PC-9 (cell line): Measurements from ENCODE around the gene RNF182. TPM values are rescaled to one million over a fixed set of nuclear protein-coding genes. Genes with fewer than 3 reads are reported as not detected.
A peak's percentile ranks its signal among the peaks of the same experiment; 100 is the strongest.

ENCODE experiments used
- BruUV-seq: library from RNA; stranded (reverse); fragments of 400-500 nt; replicated peaks from 2 replicates; lab custom pipeline; 2021; lab: Mats Ljungman, UMichigan
- CTCF ChIA-PET: fragments of 300-600 bp; sonication (Branson Sonifier 250); formaldehyde crosslinking; loops from one replicate; lab custom pipeline; 2022; ENCODE audit warnings: antibody characterized with exemption; lab: Charles Lee
- POLR2A ChIA-PET: fragments of 300-600 bp; sonication (Branson Sonifier 250); formaldehyde crosslinking; loops from one replicate; lab custom pipeline; 2022; ENCODE audit warnings: antibody characterized with exemption; ENCODE audit not compliant: unreplicated experiment; lab: Charles Lee
- DNase-seq, 2 experiments: peaks; one replicate each; pipeline versions ENCODE4 v3.0.0 to v3.0.0-alpha.2; 2015 to 2022; ENCODE audit warnings: mixed read lengths in 1 of 2
- H2AFZ ChIP-seq: fragments of 200-600 bp; sonication (generic); 2 replicates; pipeline ENCODE4 v1.8.1; 2017; ENCODE audit warnings: antibody characterized with exemption
- H3F3A ChIP-seq: fragments of 200-600 bp; sonication (generic); 2 replicates; pipeline ENCODE4 v1.8.1; 2017; ENCODE audit warnings: antibody characterized with exemption, mild to moderate bottlenecking, low read depth; ENCODE audit not compliant: insufficient read depth
- H3K27ac ChIP-seq: fragments of 200-600 bp; sonication (generic); 2 replicates; pipeline ENCODE4 v1.6.1; 2016; ENCODE audit warnings: mixed run types
- H3K27me3 ChIP-seq: fragments of 200-600 bp; sonication (generic); 2 replicates; pipeline ENCODE4 v1.6.1; 2016; ENCODE audit warnings: low read depth, mixed run types; ENCODE audit not compliant: insufficient read depth
- H3K36me3 ChIP-seq: fragments of 200-600 bp; sonication (generic); 2 replicates; pipeline ENCODE4 v1.6.1; 2016; ENCODE audit warnings: low read depth, mixed run types
- H3K4me1 ChIP-seq: fragments of 200-600 bp; sonication (generic); replicated peaks from 2 replicates; pipeline ENCODE4 v1.6.1; 2016; ENCODE audit warnings: mixed run types; ENCODE audit not compliant: insufficient read depth
- H3K4me2 ChIP-seq: fragments of 200-600 bp; sonication (generic); 2 replicates; pipeline ENCODE4 v1.6.1; 2017; ENCODE audit warnings: mixed run types
- H3K4me3 ChIP-seq: fragments of 200-600 bp; sonication (generic); 2 replicates; pipeline ENCODE4 v1.6.1; 2016; ENCODE audit warnings: mixed run types
- H3K79me2 ChIP-seq: fragments of 200-600 bp; sonication (generic); 2 replicates; pipeline ENCODE4 v1.6.1; 2017; ENCODE audit warnings: low read depth, mixed run types
- H3K9me2 ChIP-seq: fragments of 200-600 bp; sonication (generic); 2 replicates; pipeline ENCODE4 v1.8.1; 2017; ENCODE audit warnings: mild to moderate bottlenecking; ENCODE audit not compliant: insufficient read depth
- H3K9me3 ChIP-seq: fragments of 200-600 bp; sonication (generic); 2 replicates; pipeline ENCODE4 v1.8.1; 2016; ENCODE audit warnings: low read depth; ENCODE audit not compliant: insufficient read depth
- H4K20me1 ChIP-seq: fragments of 200-600 bp; sonication (generic); 2 replicates; pipeline ENCODE4 v1.8.1; 2017; ENCODE audit not compliant: insufficient read depth
- EZH2 ChIP-seq: fragments of 200-600 bp; sonication (generic); IDR thresholded peaks from 2 replicates; pipeline ENCODE4 v1.8.0; 2017; ENCODE audit warnings: antibody characterized with exemption, low read depth
- intact Hi-C: fragments of 100-400 bp; cut with micrococcal nuclease; formaldehyde crosslinking; loops from one replicate; pipeline ENCODE4 v1.10.0; 2022; ENCODE audit not compliant: unreplicated experiment
- total RNA-seq: library from RNA; stranded (reverse); gene quantifications from 2 replicates; pipeline ENCODE4 v1.2.3, GENCODE V29; 2021
- TF ChIP-seq, protein P1 (sequence below): fragments of 200-600 bp; sonication (generic); conservative IDR thresholded peaks from 2 replicates; pipeline ENCODE4 v1.6.1; 2017; ENCODE audit warnings: mixed run types, antibody characterized with exemption, mild to moderate bottlenecking, moderate library complexity

Gene RNF182
- total RNA-seq, 1 experiment from 2014 or later: 0.13 TPM

DNA sequence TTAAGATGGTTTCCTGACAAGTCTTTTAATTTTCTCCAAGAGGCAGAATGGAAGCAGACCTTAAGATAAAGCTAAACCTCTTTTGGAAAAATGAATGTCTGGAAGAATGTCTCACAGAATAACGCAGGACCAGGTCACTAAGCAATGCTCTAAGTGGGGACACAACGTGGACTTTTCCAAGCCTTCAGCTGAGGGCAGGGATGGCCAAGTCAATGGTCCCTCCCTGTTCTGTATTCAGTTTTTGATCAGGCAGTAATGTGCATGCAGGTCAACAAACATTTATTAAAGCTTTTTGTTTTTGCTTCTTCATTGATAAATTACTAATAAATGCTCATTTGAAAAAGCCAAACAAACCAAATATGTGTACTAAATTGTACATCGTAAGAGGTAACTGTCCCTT, 2.0 kb upstream of the RNF182 start:
- Histone ChIP-seq H3K27ac (no peak overlapping the region), H3K4me3 (no peak overlapping the region), H3K9me3 (no peaks in the 10 kb centered on the region), H3K36me3 (no peaks in the 10 kb centered on the region), H3K79me2 (no peaks in the 10 kb centered on the region), H3K27me3 (no peaks in the 10 kb centered on the region), H3K4me1 (no peaks in the 10 kb centered on the region), H4K20me1 (no peaks in the 10 kb centered on the region), H3K4me2 (no peak overlapping the region), H2AFZ (no peak overlapping the region), H3K9me2 (no peaks in the 10 kb centered on the region), H3F3A (no peaks in the 10 kb centered on the region)
- intact Hi-C loops: no loop called here
- no peak for DNase-seq
- no TSS peak for BruUV-seq
- TF ChIP-seq, protein P1, sequence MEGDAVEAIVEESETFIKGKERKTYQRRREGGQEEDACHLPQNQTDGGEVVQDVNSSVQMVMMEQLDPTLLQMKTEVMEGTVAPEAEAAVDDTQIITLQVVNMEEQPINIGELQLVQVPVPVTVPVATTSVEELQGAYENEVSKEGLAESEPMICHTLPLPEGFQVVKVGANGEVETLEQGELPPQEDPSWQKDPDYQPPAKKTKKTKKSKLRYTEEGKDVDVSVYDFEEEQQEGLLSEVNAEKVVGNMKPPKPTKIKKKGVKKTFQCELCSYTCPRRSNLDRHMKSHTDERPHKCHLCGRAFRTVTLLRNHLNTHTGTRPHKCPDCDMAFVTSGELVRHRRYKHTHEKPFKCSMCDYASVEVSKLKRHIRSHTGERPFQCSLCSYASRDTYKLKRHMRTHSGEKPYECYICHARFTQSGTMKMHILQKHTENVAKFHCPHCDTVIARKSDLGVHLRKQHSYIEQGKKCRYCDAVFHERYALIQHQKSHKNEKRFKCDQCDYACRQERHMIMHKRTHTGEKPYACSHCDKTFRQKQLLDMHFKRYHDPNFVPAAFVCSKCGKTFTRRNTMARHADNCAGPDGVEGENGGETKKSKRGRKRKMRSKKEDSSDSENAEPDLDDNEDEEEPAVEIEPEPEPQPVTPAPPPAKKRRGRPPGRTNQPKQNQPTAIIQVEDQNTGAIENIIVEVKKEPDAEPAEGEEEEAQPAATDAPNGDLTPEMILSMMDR: no peak
- TF ChIP-seq EZH2: no peak
- ChIA-PET POLR2A (no interaction called here), CTCF (no interaction called here)

DNA sequence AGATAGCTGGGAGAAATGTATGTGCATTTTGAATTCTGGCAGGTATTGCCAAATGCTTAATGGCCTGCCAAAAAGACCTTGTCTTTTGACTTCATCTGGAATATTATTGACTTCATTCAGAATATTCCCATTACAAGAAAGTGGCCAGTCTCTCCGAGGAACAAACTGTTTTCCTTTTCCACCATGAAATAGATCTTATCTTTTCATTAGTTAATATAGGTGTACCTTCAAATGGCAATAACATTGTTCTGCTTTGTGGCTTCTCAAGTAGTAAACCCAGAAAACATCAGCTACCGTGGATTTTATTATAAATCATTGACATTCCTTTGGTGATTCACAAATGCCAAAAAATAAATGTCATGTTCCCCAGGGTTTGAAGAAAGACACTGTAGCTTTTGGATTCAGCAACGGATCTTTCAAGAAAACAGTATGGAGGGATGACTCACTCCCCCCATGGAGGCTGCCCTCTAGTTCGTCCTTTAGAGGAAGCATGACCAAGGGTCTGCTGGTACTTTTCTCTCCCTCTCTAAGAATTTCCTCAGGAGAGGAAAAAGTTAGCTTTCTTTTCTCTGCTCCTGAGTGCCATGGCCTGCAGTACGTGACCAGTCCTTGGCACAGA, 1.1 kb upstream of the RNF182 start:
- BruUV-seq: no TSS peak
- H3F3A ChIP-seq: no peaks in the 10 kb centered on the region
- no peak overlapping the region for H3K4me2 ChIP-seq
- intact Hi-C loops: no loop called here
- ChIA-PET POLR2A (no interaction called here), CTCF (no interaction called here)
- TF ChIP-seq, protein P1: no peak
- no peak for TF ChIP-seq EZH2
- no peaks in the 10 kb centered on the region for H3K4me1 ChIP-seq
- no peaks in the 10 kb centered on the region for H3K36me3 ChIP-seq
- H2AFZ ChIP-seq: no peak overlapping the region
- no peak overlapping the region for H3K27ac ChIP-seq
- no peaks in the 10 kb centered on the region for H3K9me3 ChIP-seq
- no peak for DNase-seq
- H3K9me2 ChIP-seq: no peaks in the 10 kb centered on the region
- no peaks in the 10 kb centered on the region for H3K27me3 ChIP-seq
- H3K4me3 ChIP-seq: no peak overlapping the region
- no peaks in the 10 kb centered on the region for H4K20me1 ChIP-seq
- H3K79me2 ChIP-seq: no peaks in the 10 kb centered on the region

DNA sequence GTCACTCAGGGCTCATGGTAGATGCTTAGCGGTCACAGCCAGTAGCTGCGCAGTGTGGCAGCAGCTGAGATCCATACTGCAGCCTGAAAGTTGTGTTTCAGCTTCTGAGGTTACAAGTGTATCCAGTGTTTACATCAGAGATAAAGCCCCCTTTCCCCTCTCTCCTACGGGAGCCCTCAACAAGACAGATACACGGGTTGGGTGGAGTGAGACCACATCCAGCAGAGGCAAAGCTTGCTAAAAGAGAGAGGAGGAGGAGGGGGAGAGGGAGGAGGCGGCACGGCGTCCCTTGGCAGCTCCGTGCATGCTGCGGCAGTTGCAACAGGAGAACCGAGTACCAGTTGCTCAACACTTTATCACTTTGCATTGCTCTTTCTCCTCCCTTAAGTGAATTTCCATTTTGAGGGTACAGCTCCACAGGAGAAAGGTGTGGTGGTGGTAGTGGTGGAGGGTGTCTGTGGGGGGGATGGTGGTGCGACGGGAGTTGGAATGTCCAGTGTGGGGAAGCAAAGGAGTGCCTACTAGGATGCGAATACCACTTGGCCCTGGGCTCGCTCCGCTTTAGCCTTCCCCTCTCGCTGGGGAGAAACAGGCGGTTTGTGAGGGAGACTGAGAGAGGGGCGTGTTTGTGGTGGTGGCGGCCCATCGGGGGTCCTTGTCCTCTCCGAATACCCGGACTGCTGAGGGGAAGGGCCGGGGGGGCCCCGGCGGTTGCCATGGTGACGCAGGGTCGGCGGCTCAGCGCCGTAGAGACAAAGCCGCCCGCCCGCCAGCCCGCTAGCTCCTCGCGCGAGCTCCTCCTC, 405 bp upstream of the RNF182 start:
- Histone ChIP-seq H3K27ac (no peak overlapping the region), H3K9me3 (no peaks in the 10 kb centered on the region), H3F3A (no peaks in the 10 kb centered on the region), H3K79me2 (no peaks in the 10 kb centered on the region), H3K9me2 (no peaks in the 10 kb centered on the region), H3K4me3 (peak overlapping the region; percentile 33; the same call in 1 of the 2 replicates), H3K27me3 (no peaks in the 10 kb centered on the region), H4K20me1 (no peaks in the 10 kb centered on the region), H3K4me2 (peak overlapping the region; percentile 38; the same call in 1 of the 2 replicates), H2AFZ (no peak overlapping the region), H3K36me3 (no peaks in the 10 kb centered on the region), H3K4me1 (no peaks in the 10 kb centered on the region)
- POLR2A ChIA-PET: interaction anchor here (0.6 kb wide), 1 partner anchor 431 kb away, joined by 4 read pairs; no protein-coding TSS in a partner anchor
- intact Hi-C loops: no loop called here
- no TSS peak for BruUV-seq
- DNase-seq: no peak
- CTCF ChIA-PET: interaction anchor here (0.6 kb wide), 1 partner anchor 129 kb away, joined by 5 read pairs; no protein-coding TSS in a partner anchor
- TF ChIP-seq, protein P1: no peak
- no peak for TF ChIP-seq EZH2
